Lower lobe of right lung (tissue), 2 donors: ENCODE measurements around the gene FBXL5. TPM values are rescaled to one million over a fixed set of nuclear protein-coding genes. Genes with fewer than 3 reads are reported as not detected.

ENCODE experiments used
- ATAC-seq, 2 donors: fragments of 200-7000 bp; cut with Tn5 transposase; one replicate each; pipeline ENCODE4 v1.9.1; 2020 to 2022; ENCODE audit warnings: mild to moderate bottlenecking in 2 of 2, moderate library complexity in 2 of 2
- DNase-seq: peaks from one replicate; pipeline ENCODE4 v3.0.0-alpha.2; 2020
- H3K27ac ChIP-seq: fragments of 200-600 bp; one replicate; pipeline ENCODE4 v1.8.0; 2022
- H3K27me3 ChIP-seq: fragments of 200-600 bp; one replicate; pipeline ENCODE4 v1.8.0; 2022; ENCODE audit warnings: low read depth
- H3K36me3 ChIP-seq: fragments of 200-600 bp; one replicate; pipeline ENCODE4 v1.8.0; 2022; ENCODE audit warnings: mild to moderate bottlenecking
- H3K4me1 ChIP-seq: fragments of 200-600 bp; one replicate; pipeline ENCODE4 v1.8.0; 2022
- H3K4me3 ChIP-seq: fragments of 200-600 bp; one replicate; pipeline ENCODE4 v1.8.0; 2022; ENCODE audit warnings: mild to moderate bottlenecking
- H3K9me3 ChIP-seq: fragments of 200-600 bp; one replicate; pipeline ENCODE4 v1.8.0; 2022
- CTCF ChIP-seq: fragments of 200-600 bp; IDR thresholded peaks from one replicate; pipeline ENCODE4 v1.8.0; 2022; ENCODE audit warnings: antibody characterized with exemption, mild to moderate bottlenecking
- intact Hi-C: fragments of 100-400 bp; cut with DNase I; formaldehyde crosslinking; loops from one replicate; pipeline ENCODE4 v1.11.0; 2022
- long read RNA-seq: library from polyadenylated mRNA; unstranded; transcript quantifications from one replicate; pipeline ENCODE4 v2.0.0, GENCODE V29; 2021
- total RNA-seq: library from RNA; stranded (reverse); fragmentation: NEBNext Ultra II Directional; extraction: Animal tissue kit (Norgen Biotek cat#: 25700); gene quantifications from one replicate; pipeline ENCODE4 v1.2.1, GENCODE V29; 2021
- donor health status: DM: no; HTN: yes; CAD: no; lungs with severe emphysema.

The FBXL5 gene
- total RNA-seq: 113 TPM
- long read RNA-seq, transcript FBXL5-202 (11 exons, 2,837 nt): minor isoform, 16 of 323 reads
- long read RNA-seq, transcript FBXL5-201 (11 exons, 3,385 nt): major isoform, 257 of 323 reads
- long read RNA-seq, partial matches to known transcripts: 10 of 323 reads
- long read RNA-seq, other reads (novel, unspliced or antisense): 40 of 323 reads

- TF ChIP-seq CTCF: no peak
- ATAC-seq (peak; percentile 90 to 95), DNase-seq (peak; percentile 86)
- H3K4me3 ChIP-seq: peak within 1 kb of the TSS; percentile 68
- intact Hi-C loops: no loop called here
- no peaks in the 10 kb centered on the region for H3K9me3 ChIP-seq
- H3K36me3 ChIP-seq: no peaks in the 10 kb centered on the region
- H3K27ac ChIP-seq: peak within 1 kb of the TSS; percentile 99
- H3K27me3 ChIP-seq: no peaks in the 10 kb centered on the region
- peaks cover 35% of the 10 kb centered on the region for H3K4me1 ChIP-seq
Measured at GRCh38 chr4:15655223-15656037, at the start of gene FBXL5. Gene FBXL5 (minus strand): TSS chr4:15655357. CDS start chr4:15655287, 70 bp downstream.

- Histone ChIP-seq H3K9me3 (no peaks in the 10 kb centered on the region), H3K4me1 (peaks cover 9% of the 10 kb centered on the region), H3K4me3 (no peak overlapping the region), H3K27ac (no peak overlapping the region), H3K36me3 (no peaks in the 10 kb centered on the region), H3K27me3 (no peaks in the 10 kb centered on the region)
- intact Hi-C loops: no loop called here
- DNase-seq (no peak), ATAC-seq (no peak)
- no peak for TF ChIP-seq CTCF
Measured at GRCh38 chr4:15704129-15704528, 49.0 kb upstream of the FBXL5 start.

DNA sequence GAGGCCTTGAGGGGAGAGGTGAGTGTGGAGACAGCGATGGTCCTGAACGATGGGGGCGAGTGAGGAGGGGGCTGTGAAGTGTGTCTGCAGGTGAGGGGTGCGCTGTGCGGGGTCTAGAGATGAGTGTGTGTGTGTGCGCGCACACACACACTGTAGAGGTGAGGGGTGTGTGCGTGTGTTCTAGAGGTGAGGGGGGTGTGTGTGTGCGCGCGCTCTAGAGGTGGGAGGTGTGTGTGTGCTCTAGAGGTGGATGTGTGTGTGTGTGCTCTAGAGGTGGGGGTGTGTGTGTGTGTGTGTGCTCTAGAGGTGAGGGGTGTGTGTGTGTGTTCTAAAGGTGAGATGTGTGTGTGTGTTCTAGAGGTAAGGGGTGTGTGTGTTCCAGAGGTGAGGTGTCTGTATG lies 48.3 kb upstream of the FBXL5 start:
- no peak for TF ChIP-seq CTCF
- no peaks in the 10 kb centered on the region for H3K9me3 ChIP-seq
- no peaks in the 10 kb centered on the region for H3K27me3 ChIP-seq
- no peaks in the 10 kb centered on the region for H3K36me3 ChIP-seq
- no peak for DNase-seq
- intact Hi-C loops: no loop called here
- no peak overlapping the region for H3K4me3 ChIP-seq
- ATAC-seq: peak; percentile 29 to 37
- H3K4me1 ChIP-seq: peaks cover 9% of the 10 kb centered on the region
- no peak overlapping the region for H3K27ac ChIP-seq

DNA sequence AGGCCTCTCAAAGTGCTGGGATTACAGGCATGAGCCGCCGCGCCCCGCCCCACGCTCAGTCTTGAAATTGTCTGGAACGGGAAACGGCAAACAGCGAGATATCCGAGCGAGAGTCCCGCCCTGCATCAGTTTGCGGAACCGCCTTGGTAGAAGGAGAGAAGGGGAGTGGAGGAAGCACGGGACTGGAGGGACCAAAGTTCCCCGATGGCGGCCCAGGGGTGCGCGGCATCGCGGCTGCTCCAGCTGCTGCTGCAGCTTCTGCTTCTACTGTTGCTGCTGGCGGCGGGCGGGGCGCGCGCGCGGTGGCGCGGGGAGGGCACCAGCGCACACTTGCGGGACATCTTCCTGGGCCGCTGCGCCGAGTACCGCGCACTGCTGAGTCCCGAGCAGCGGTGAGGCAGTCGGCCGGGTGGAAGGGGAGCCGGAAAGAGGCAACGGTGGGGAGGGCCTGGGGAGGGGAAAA lies 47.8 kb upstream of the FBXL5 start, which contains the start of gene BST1:
Gene BST1 (plus strand): TSS at position 125 of the 463 bp plus-strand sequence. CDS start 80 bp downstream, at position 205.
- H3K9me3 ChIP-seq: no peaks in the 10 kb centered on the region

DNA sequence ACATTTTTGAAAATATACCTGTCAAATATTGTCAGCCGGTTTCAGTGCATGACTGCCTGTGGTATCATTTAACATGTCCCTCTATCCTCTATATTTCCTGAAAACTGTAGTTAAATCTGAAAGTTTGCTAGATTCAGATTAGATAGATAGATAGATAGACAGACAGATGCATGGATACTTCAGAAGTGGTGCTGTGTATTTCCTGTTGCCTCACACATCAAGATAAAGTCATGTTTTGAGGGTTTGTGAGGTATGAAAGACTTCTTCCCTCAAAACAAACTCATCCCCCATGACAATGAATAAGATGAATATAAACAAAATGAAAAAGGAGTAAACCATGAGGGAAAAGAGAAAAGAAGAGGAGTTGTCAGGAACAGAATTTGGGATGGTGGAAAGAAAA lies 41.7 kb upstream of the FBXL5 start:
- Histone ChIP-seq H3K4me1 (peaks cover under 1% of the 10 kb centered on the region), H3K27me3 (no peaks in the 10 kb centered on the region), H3K36me3 (no peaks in the 10 kb centered on the region), H3K27ac (no peak overlapping the region), H3K9me3 (no peaks in the 10 kb centered on the region), H3K4me3 (no peak overlapping the region)
- DNase-seq (no peak), ATAC-seq (no peak)
- no peak for TF ChIP-seq CTCF
- intact Hi-C loops: no loop called here

More for the DNA sequence above, 47.8 kb upstream of the FBXL5 start, which contains the start of gene BST1:
- DNase-seq (peak; percentile 89), ATAC-seq (peak; percentile 87 to 91)
- Histone ChIP-seq H3K4me1 (peaks cover 9% of the 10 kb centered on the region), H3K36me3 (no peaks in the 10 kb centered on the region), H3K27me3 (no peaks in the 10 kb centered on the region), H3K27ac (peak within 1 kb of the TSS; percentile 53), H3K4me3 (peak within 1 kb of the TSS; percentile 58)
- no peak for TF ChIP-seq CTCF
- intact Hi-C loops: no loop called here
